ENCODE measurements around the gene GLI1.

DNA sequence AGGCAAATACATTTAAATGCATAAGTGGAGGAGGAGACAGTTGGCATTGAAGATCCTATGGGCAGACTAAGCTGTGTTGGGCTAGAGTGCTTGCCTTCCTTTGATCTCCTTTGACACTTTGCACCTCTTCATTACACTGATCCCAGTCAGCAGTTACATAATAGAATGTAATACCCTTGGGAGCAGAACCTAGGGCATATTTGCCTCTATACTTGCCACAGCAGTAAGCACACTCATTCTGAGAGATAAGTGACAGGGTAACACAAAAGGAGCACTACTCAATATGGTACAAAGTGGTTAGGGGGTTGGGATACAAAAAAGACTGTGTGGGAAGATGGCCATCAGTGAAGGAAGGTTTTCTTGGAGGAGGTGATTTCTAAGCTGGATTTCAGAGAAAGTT is 37.2 kb downstream of the GLI1 start:
- TF ChIP-seq, protein P1, sequence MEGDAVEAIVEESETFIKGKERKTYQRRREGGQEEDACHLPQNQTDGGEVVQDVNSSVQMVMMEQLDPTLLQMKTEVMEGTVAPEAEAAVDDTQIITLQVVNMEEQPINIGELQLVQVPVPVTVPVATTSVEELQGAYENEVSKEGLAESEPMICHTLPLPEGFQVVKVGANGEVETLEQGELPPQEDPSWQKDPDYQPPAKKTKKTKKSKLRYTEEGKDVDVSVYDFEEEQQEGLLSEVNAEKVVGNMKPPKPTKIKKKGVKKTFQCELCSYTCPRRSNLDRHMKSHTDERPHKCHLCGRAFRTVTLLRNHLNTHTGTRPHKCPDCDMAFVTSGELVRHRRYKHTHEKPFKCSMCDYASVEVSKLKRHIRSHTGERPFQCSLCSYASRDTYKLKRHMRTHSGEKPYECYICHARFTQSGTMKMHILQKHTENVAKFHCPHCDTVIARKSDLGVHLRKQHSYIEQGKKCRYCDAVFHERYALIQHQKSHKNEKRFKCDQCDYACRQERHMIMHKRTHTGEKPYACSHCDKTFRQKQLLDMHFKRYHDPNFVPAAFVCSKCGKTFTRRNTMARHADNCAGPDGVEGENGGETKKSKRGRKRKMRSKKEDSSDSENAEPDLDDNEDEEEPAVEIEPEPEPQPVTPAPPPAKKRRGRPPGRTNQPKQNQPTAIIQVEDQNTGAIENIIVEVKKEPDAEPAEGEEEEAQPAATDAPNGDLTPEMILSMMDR (IDR thresholded peaks at IDR 0.05), result no peak
- no peak for TF ChIP-seq POLR2A (IDR thresholded peaks at IDR 0.05)
- TF ChIP-seq POLR2AphosphoS5 (IDR thresholded peaks at IDR 0.05), result no peak
- TF ChIP-seq EP300 (IDR thresholded peaks at IDR 0.05), result no peak
